Measurements from ENCODE around the gene DOCK8. TPM values are rescaled to one million over a fixed set of nuclear protein-coding genes. Genes with fewer than 3 reads are reported as not detected.
"Not testable (repeated sequence)": the region's sequence is repeated elsewhere in the genome, so short reads cannot be mapped to it uniquely, and the experiment has no call there.

Gene DOCK8
- total and polyA plus RNA-seq, 2 of the 13 experiments (the other 11 are each of a cell fraction or from before 2014, with no cell fraction given): 0.28 to 0.38 TPM

GRCh38 chr9:178970-179383, 35.7 kb upstream of the DOCK8 start, which contains the start of gene ZNG1A (continued):
- TF ChIP-seq THAP11 (CRISPR knock-in tag; IDR thresholded peaks at IDR 0.05): peak; percentile 71
- 0 out of 2 replicates have a peak, but pooled peaks have one; percentile 39 for TF ChIP-seq PRDM10 (CRISPR knock-in tag; IDR thresholded peaks at IDR 0.05; ENCODE audit: low read depth)

- in situ Hi-C loops (cut with HindIII; ENCODE audit: extremely low pct_ligation_motif_present, low pct_unique_long_range_greater_than_20kb); intact Hi-C loops (cut with micrococcal nuclease; ENCODE audit: unreplicated experiment); H3K4me2 ChIP-seq (ENCODE audit: low read depth, low read length); ATAC-seq; H3K4me3 ChIP-seq (replicated peaks in 1 of 3; ENCODE audit: insufficient read depth in 1 of 3, low read depth in 2 of 3, low read length in 3 of 3); BruUV-seq (replicated peaks); H2AFZ ChIP-seq (ENCODE audit: low read length); DNase-seq (ENCODE audit: low spot score); H3K36me3 ChIP-seq (replicated peaks in 1 of 2; ENCODE audit: control insufficient read depth in 1 of 2, insufficient read depth in 2 of 2, low read length in 2 of 2); FAIRE-seq; POLR2A ChIA-PET; H3K79me2 ChIP-seq (ENCODE audit: insufficient read depth, low read length); H3K27me3 ChIP-seq (ENCODE audit: control insufficient read depth in 1 of 2, insufficient read depth in 2 of 2, low read length in 2 of 2); H3K9ac ChIP-seq (ENCODE audit: insufficient read depth, low read depth, low read length); H3K4me1 ChIP-seq (ENCODE audit: insufficient read depth, low read length); H4K20me1 ChIP-seq (ENCODE audit: insufficient read depth, low read length); CTCF ChIA-PET (ENCODE audit: low intra/inter-chr PET ratio, low total read pairs); H3K9me3 ChIP-seq (ENCODE audit: low read length); H3K27ac ChIP-seq (ENCODE audit: extremely low read length, insufficient read depth, low read length): not testable (repeated sequence)
- WGBS (ENCODE audit: low lambda C conversion rate): no CpG with 5 or more reads among the region's 1 CpG
Observed at GRCh38 chr9:199601-200000, 15.1 kb upstream of the DOCK8 start.

GRCh38 chr9:206481-206880, 8.2 kb upstream of the DOCK8 start:
- ATAC-seq: no peak
- TF ChIP-seq ZNF644 (CRISPR knock-in tag; IDR thresholded peaks at IDR 0.05; ENCODE audit: low read depth): no peak
- TF ChIP-seq TBX2 (CRISPR knock-in tag; IDR thresholded peaks at IDR 0.05; ENCODE audit: borderline replicate concordance): no peak
- no peak for TF ChIP-seq RXRB (CRISPR knock-in tag; IDR thresholded peaks at IDR 0.05; ENCODE audit: borderline replicate concordance)
- TF ChIP-seq ISL2 (CRISPR knock-in tag; IDR thresholded peaks at IDR 0.05): no peak
- no peak for TF ChIP-seq ZBTB43 (CRISPR knock-in tag; conservative IDR thresholded peaks at IDR 0.05)
- TF ChIP-seq CCAR2 (optimal IDR thresholded peaks at IDR 0.05; ENCODE audit: low read depth, low read length): no peak
- no peak for TF ChIP-seq ATF6 (CRISPR knock-in tag; conservative IDR thresholded peaks at IDR 0.05)

More at GRCh38 chr9:206481-206880, 8.2 kb upstream of the DOCK8 start:
- Histone ChIP-seq H4K20me1 (ENCODE audit: insufficient read depth, low read length) (no peaks in the 10 kb centered on the region), H2AFZ (ENCODE audit: low read length) (no peak overlapping the region), H3K27me3 (ENCODE audit: control insufficient read depth in 1 of 2, insufficient read depth in 2 of 2, low read length in 2 of 2) (no peaks in the 10 kb centered on the region), H3K9me3 (ENCODE audit: low read length) (no peaks in the 10 kb centered on the region), H3K27ac (ENCODE audit: extremely low read length, insufficient read depth, low read length) (no peak overlapping the region), H3K36me3 (replicated peaks in 1 of 2; ENCODE audit: control insufficient read depth in 1 of 2, insufficient read depth in 2 of 2, low read length in 2 of 2) (no peaks in the 10 kb centered on the region), H3K9ac (ENCODE audit: insufficient read depth, low read depth, low read length) (no peak overlapping the region), H3K4me3 (replicated peaks in 1 of 3; ENCODE audit: insufficient read depth in 1 of 3, low read depth in 2 of 3, low read length in 3 of 3) (no peak overlapping the region), H3K4me1 (ENCODE audit: insufficient read depth, low read length) (no peaks in the 10 kb centered on the region), H3K79me2 (ENCODE audit: insufficient read depth, low read length) (no peaks in the 10 kb centered on the region), H3K4me2 (ENCODE audit: low read depth, low read length) (no peak overlapping the region)
- ChIA-PET CTCF (ENCODE audit: low intra/inter-chr PET ratio, low total read pairs) (no interaction called here), POLR2A (no interaction called here)
- FAIRE-seq (no peak), DNase-seq (ENCODE audit: low spot score) (no peak)
- WGBS (ENCODE audit: low lambda C conversion rate): 0% methylated on average over 1 of the region's 1 CpG
- in situ Hi-C loops (cut with HindIII; ENCODE audit: extremely low pct_ligation_motif_present, low pct_unique_long_range_greater_than_20kb) (no loop called here), intact Hi-C loops (cut with micrococcal nuclease; ENCODE audit: unreplicated experiment) (no loop called here)
- BruUV-seq (replicated peaks): no TSS peak
